Ishikawa (cell line): Measurements from ENCODE around the gene PRKCD.

ENCODE experiments used
- CEBPB ChIP-seq: IDR thresholded peaks from 2 replicates; pipeline ENCODE4 v1.6.1; 2012
- CREB1 ChIP-seq: IDR thresholded peaks from 2 replicates; pipeline ENCODE4 v1.6.1; 2012; ENCODE audit warnings: low read depth
- EGR1 ChIP-seq: IDR thresholded peaks from 2 replicates; pipeline ENCODE4 v1.6.1; 2012
- EP300 ChIP-seq: IDR thresholded peaks from 2 replicates; pipeline ENCODE4 v1.6.1; 2012; ENCODE audit warnings: borderline replicate concordance
- FOXM1 ChIP-seq: IDR thresholded peaks from 2 replicates; pipeline ENCODE4 v1.6.1; 2012; ENCODE audit warnings: low read depth, borderline replicate concordance
- MAX ChIP-seq: IDR thresholded peaks from 2 replicates; pipeline ENCODE4 v1.6.1; 2012
- NFIC ChIP-seq: IDR thresholded peaks from 2 replicates; pipeline ENCODE4 v1.6.1; 2012
- RAD21 ChIP-seq: IDR thresholded peaks from 2 replicates; pipeline ENCODE4 v1.6.1; 2012; ENCODE audit warnings: low read depth
- REST ChIP-seq: IDR thresholded peaks from 2 replicates; pipeline ENCODE4 v1.6.1; 2012; ENCODE audit warnings: low read depth, mild to moderate bottlenecking
- TAF1 ChIP-seq: IDR thresholded peaks from 2 replicates; pipeline ENCODE4 v1.6.1; 2012; ENCODE audit warnings: low read depth, mild to moderate bottlenecking
- TCF12 ChIP-seq: IDR thresholded peaks from 2 replicates; pipeline ENCODE4 v1.6.1; 2012; ENCODE audit warnings: low read depth
- TEAD4 ChIP-seq: IDR thresholded peaks from 2 replicates; pipeline ENCODE4 v1.6.1; 2012
- YY1 ChIP-seq: IDR thresholded peaks from 2 replicates; pipeline ENCODE4 v1.6.1; 2012; ENCODE audit warnings: low read depth
- ZBTB7A ChIP-seq: IDR thresholded peaks from 2 replicates; pipeline ENCODE4 v1.6.1; 2012; ENCODE audit warnings: low read depth
- TF ChIP-seq, protein P1 (sequence below): IDR thresholded peaks from 2 replicates; pipeline ENCODE4 v1.6.1; 2012

PRKCD gene

DNA sequence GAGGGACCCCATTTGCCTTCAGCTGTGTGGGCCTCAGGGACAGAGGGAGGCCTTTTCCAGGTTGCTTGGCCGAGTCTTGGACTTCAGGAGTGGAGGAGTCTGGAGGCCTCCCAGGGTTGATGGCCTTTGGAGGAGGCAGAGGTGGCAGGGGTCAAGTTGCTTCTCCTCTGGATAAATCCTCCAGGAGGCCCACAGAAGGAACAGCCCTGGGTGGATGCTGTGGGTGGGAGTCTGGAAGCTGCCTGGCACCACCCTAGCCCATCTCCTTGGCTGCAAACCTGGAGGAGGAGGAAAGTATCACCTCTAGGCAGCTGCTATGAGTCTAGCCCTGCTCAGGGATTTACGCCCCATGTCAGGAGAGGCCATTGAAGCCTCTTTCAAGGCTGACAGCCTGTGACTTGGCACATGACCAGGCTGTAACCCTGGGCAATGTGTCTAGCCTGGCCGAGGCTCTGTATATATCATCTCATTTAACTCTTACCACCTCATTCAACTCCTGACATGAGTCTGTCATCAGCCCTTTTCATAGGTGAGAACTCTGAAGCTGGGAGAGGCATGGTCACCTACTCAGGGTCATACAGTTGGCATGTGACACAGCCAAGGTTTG is 2.9 kb upstream of the PRKCD start:
- TF ChIP-seq RAD21 (no peak), REST (no peak), TAF1 (no peak), YY1 (no peak), ZBTB7A (no peak), CEBPB (no peak), EP300 (no peak)
- TF ChIP-seq, protein P1, sequence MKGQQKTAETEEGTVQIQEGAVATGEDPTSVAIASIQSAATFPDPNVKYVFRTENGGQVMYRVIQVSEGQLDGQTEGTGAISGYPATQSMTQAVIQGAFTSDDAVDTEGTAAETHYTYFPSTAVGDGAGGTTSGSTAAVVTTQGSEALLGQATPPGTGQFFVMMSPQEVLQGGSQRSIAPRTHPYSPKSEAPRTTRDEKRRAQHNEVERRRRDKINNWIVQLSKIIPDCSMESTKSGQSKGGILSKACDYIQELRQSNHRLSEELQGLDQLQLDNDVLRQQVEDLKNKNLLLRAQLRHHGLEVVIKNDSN = no peak

DNA sequence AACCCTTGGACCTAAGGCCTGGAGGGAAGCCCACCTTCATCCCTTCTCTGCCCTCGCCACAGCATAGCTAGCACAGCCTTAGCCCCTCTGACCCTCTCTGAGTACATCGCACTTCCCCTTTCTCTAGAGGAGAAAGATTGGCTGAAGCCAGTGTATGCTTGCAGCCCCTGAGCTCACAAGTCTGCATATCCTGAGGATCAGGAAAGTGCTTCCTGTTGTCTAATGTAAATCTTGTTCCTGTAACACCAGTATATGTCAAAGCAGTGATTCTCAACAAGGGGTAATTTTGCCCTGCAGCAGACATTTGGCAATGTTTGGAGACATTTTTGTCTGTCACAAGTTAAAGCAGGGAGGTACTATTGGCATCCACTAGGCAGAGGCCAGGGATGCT is 2.2 kb upstream of the PRKCD start:
- TF ChIP-seq CEBPB (no peak), MAX (no peak), TEAD4 (no peak), TAF1 (no peak), TCF12 (no peak), FOXM1 (no peak)

DNA sequence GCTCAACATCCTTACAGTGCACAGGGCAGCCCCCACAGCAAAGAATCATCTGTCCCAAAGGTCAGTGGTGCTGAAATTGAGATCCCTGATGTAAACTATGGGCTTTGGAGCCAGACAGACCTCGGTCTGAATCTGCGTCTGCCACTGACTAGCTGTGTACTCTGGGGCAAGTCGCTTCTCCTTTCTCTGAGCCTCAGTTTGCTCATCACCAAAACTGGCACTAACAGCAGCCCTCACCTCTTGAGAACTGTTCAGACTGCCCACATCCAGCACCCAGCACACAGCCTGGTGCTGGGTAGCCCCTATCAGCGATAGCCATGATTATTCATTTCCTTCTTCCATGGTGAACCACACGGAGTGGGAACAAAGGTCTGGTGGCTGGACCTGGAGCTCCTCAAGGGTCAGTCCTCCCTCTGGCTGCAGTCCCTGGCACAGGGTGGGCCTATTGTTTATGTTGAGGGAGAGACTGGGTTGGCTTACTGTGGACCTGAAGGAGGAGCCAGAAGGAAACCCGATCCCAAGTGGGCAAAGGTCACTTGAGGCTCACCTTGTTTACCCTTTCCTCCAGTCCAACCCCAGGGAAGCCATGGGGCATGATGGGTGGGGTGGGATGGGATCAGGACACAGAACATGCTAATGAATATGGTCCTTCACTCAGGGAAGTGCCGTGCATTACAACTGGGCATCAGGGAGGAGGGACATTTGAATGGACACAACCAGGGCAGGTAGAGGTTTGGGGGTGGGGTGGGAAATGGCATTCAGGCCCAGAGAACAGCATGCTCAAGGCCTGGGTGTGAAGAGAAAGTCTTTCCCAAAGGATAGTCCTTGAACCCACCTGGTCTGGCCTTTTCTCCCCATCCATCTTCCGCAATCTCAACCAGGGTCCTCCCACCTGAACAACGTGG is 1.6 kb upstream of the PRKCD start:
- TF ChIP-seq TAF1 = no peak
- peak; percentile 46; the same call in 1 of the 2 replicates for TF ChIP-seq EP300
- peak; percentile 64; the same call in 1 of the 2 replicates for TF ChIP-seq ZBTB7A
- TF ChIP-seq, protein P1 = no peak
- peak; percentile 53 for TF ChIP-seq REST
- peak; percentile 82 for TF ChIP-seq NFIC
- peak; percentile 43; the same call in 1 of the 2 replicates for TF ChIP-seq TCF12
- 0 out of 2 replicates have a peak, but pooled peaks have one; percentile 15 for TF ChIP-seq MAX

- TF ChIP-seq, protein P1 = no peak
- TF ChIP-seq FOXM1 (no peak), TAF1 (no peak), TCF12 (no peak), YY1 (no peak), TEAD4 (no peak)
Observed at GRCh38 chr3:53160061-53160659, 849 bp upstream of the PRKCD start.

DNA sequence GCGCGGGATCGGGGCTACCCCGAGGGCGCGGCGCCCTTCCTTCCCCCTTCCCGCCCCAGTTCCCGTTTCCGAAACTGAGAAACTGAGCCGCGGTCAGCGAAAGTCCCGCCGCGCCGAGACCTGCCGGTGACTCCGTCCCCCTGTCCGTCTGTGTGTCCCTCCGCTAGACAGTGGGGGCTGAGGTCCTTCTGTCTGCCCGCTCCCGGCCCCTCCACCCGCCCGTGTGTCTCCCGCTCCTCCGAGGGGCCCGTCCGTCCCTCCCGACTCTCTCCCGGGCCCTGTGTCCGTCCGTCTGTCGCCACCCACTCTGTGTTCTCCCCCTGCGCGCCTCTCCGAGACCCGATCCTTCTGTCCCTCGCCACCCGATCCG is 426 bp downstream of the PRKCD start:
- TF ChIP-seq EGR1 (0 out of 2 replicates have a peak, but pooled peaks have one; percentile 0), EP300 (no peak), ZBTB7A (peak; percentile 31; the same call in 1 of the 2 replicates), YY1 (no peak), FOXM1 (no peak), MAX (0 out of 2 replicates have a peak, but pooled peaks have one; percentile 13), REST (no peak), CREB1 (no peak), TAF1 (no peak), NFIC (no peak)
